H1 (cell line): ENCODE data around the gene ASCL5. TPM values are rescaled to one million over a fixed set of nuclear protein-coding genes. Genes with fewer than 3 reads are reported as not detected.

Experiments used
- ATF3 ChIP-seq: IDR thresholded peaks from 2 replicates; pipeline ENCODE4 v1.6.1; 2011; ENCODE audit warnings: low read depth, mild to moderate bottlenecking, low read length; ENCODE audit not compliant: insufficient read depth
- BRCA1 ChIP-seq: IDR thresholded peaks from 2 replicates; pipeline ENCODE4 v1.6.1; 2012; ENCODE audit warnings: low read depth, low read length, improper control_type of control experiment
- CBX8 ChIP-seq: fragments of 300-800, 300-1000 bp; sonication (generic); IDR thresholded peaks from 2 replicates; pipeline ENCODE4 v1.7.1; 2016; ENCODE audit warnings: low read depth, low read length, borderline replicate concordance
- CHD2 ChIP-seq: IDR thresholded peaks from 2 replicates; pipeline ENCODE4 v1.6.1; 2012; ENCODE audit warnings: low read length, improper control_type of control experiment
- CREB1 ChIP-seq: IDR thresholded peaks from 2 replicates; pipeline ENCODE4 v1.6.1; 2012; ENCODE audit warnings: inconsistent platforms
- EZH2 ChIP-seq: fragments of 200-600 bp; sonication (generic); IDR thresholded peaks from 2 replicates; pipeline ENCODE4 v1.7.1; 2012; ENCODE audit warnings: low read depth, mild to moderate bottlenecking, moderate library complexity, low read length, inconsistent platforms; ENCODE audit not compliant: severe bottlenecking
- POLR2A ChIP-seq, 2 experiments: IDR thresholded peaks; 1 replicate in 1 of 2; 2 replicates in 1 of 2; pipeline ENCODE4 v1.6.1; 2011; ENCODE audit warnings: low read depth in 2 of 2, low read length in 2 of 2, mild to moderate bottlenecking in 2 of 2; ENCODE audit errors: control extremely low read depth in 1 of 2
- RBBP5 ChIP-seq: IDR thresholded peaks from 2 replicates; pipeline ENCODE4 v1.7.1; 2012; ENCODE audit warnings: low read depth, mild to moderate bottlenecking, inconsistent platforms, low read length, moderate library complexity, borderline replicate concordance
- RFX5 ChIP-seq: IDR thresholded peaks from 2 replicates; pipeline ENCODE4 v1.6.1; 2011; ENCODE audit warnings: low read depth, low read length, improper control_type of control experiment, borderline replicate concordance
- SIX5 ChIP-seq: IDR thresholded peaks from 2 replicates; pipeline ENCODE4 v1.6.1; 2011; ENCODE audit warnings: mild to moderate bottlenecking, low read depth, low read length
- polyA plus RNA-seq, 7 experiments: library from polyadenylated mRNA; depleted of rRNA in 3 of 7; stranded (reverse) in 5 of 7; unstranded in 2 of 7; fragments of >200 nt in 5 of 7; fragments of 200-250 nt in 2 of 7; gene quantifications; 1 replicate in 5 of 7; 2 replicates in 1 of 7; 4 replicates in 1 of 7; pipeline versions ENCODE4 v1.2.1 to v1.2.3, GENCODE V29; 2011 to 2013; ENCODE audit warnings: missing spikeins in 2 of 7, mixed read lengths in 2 of 7
- total RNA-seq: library from RNA; stranded (reverse); fragmentation: NEBNext Ultra II Directional; extraction: Animal tissue kit (Norgen Biotek cat#: 25700); gene quantifications from 2 replicates; pipeline ENCODE4 v1.2.1, GENCODE V29; 2021
- TF ChIP-seq, protein P1 (sequence below): fragments of 300-600 bp; sonication (generic); IDR thresholded peaks from 2 replicates; pipeline ENCODE4 v1.7.1; 2012; ENCODE audit warnings: low read length, moderate library complexity, mild to moderate bottlenecking, inconsistent platforms; ENCODE audit not compliant: insufficient replicate concordance
- TF ChIP-seq, protein P2 (sequence below): IDR thresholded peaks from 2 replicates; pipeline ENCODE4 v1.6.1; 2012; ENCODE audit warnings: inconsistent platforms

Gene ASCL5
- total and polyA plus RNA-seq, 2 of the 8 experiments (the other 6 are each of a cell fraction or from before 2014, with no cell fraction given), result 0.29 to 0.41 TPM

DNA sequence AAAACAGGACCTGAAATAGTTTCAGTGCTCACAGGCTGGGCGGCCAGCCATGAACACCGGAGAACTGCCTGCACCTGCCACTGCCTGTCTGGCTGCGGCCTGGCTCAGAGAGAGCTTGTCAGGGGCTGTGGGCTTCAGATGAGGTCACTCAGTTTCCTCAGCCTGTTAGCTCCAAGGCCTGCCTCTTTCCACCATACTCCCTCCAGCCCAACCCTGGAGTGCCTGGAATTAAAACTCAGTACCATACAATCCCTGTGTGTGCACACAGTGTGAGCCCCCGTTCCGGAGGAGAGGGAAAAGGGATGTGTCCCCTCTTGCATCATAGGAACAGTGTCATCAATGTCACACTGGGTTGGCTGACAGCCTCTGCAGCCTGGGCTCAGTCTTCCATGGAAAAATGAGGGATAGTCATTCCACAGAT lies 30.9 kb downstream of the ASCL5 start (continued):
- TF ChIP-seq, protein P1, sequence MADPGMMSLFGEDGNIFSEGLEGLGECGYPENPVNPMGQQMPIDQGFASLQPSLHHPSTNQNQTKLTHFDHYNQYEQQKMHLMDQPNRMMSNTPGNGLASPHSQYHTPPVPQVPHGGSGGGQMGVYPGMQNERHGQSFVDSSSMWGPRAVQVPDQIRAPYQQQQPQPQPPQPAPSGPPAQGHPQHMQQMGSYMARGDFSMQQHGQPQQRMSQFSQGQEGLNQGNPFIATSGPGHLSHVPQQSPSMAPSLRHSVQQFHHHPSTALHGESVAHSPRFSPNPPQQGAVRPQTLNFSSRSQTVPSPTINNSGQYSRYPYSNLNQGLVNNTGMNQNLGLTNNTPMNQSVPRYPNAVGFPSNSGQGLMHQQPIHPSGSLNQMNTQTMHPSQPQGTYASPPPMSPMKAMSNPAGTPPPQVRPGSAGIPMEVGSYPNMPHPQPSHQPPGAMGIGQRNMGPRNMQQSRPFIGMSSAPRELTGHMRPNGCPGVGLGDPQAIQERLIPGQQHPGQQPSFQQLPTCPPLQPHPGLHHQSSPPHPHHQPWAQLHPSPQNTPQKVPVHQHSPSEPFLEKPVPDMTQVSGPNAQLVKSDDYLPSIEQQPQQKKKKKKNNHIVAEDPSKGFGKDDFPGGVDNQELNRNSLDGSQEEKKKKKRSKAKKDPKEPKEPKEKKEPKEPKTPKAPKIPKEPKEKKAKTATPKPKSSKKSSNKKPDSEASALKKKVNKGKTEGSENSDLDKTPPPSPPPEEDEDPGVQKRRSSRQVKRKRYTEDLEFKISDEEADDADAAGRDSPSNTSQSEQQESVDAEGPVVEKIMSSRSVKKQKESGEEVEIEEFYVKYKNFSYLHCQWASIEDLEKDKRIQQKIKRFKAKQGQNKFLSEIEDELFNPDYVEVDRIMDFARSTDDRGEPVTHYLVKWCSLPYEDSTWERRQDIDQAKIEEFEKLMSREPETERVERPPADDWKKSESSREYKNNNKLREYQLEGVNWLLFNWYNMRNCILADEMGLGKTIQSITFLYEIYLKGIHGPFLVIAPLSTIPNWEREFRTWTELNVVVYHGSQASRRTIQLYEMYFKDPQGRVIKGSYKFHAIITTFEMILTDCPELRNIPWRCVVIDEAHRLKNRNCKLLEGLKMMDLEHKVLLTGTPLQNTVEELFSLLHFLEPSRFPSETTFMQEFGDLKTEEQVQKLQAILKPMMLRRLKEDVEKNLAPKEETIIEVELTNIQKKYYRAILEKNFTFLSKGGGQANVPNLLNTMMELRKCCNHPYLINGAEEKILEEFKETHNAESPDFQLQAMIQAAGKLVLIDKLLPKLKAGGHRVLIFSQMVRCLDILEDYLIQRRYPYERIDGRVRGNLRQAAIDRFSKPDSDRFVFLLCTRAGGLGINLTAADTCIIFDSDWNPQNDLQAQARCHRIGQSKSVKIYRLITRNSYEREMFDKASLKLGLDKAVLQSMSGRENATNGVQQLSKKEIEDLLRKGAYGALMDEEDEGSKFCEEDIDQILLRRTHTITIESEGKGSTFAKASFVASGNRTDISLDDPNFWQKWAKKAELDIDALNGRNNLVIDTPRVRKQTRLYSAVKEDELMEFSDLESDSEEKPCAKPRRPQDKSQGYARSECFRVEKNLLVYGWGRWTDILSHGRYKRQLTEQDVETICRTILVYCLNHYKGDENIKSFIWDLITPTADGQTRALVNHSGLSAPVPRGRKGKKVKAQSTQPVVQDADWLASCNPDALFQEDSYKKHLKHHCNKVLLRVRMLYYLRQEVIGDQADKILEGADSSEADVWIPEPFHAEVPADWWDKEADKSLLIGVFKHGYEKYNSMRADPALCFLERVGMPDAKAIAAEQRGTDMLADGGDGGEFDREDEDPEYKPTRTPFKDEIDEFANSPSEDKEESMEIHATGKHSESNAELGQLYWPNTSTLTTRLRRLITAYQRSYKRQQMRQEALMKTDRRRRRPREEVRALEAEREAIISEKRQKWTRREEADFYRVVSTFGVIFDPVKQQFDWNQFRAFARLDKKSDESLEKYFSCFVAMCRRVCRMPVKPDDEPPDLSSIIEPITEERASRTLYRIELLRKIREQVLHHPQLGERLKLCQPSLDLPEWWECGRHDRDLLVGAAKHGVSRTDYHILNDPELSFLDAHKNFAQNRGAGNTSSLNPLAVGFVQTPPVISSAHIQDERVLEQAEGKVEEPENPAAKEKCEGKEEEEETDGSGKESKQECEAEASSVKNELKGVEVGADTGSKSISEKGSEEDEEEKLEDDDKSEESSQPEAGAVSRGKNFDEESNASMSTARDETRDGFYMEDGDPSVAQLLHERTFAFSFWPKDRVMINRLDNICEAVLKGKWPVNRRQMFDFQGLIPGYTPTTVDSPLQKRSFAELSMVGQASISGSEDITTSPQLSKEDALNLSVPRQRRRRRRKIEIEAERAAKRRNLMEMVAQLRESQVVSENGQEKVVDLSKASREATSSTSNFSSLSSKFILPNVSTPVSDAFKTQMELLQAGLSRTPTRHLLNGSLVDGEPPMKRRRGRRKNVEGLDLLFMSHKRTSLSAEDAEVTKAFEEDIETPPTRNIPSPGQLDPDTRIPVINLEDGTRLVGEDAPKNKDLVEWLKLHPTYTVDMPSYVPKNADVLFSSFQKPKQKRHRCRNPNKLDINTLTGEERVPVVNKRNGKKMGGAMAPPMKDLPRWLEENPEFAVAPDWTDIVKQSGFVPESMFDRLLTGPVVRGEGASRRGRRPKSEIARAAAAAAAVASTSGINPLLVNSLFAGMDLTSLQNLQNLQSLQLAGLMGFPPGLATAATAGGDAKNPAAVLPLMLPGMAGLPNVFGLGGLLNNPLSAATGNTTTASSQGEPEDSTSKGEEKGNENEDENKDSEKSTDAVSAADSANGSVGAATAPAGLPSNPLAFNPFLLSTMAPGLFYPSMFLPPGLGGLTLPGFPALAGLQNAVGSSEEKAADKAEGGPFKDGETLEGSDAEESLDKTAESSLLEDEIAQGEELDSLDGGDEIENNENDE, result no peak
- TF ChIP-seq CREB1 (no peak), CBX8 (no peak), EZH2 (no peak), ATF3 (no peak), SIX5 (no peak), POLR2A (IDR thresholded peaks at IDR 0.05; ENCODE audit: control extremely low read depth in 1 of 2, low read depth in 2 of 2, low read length in 2 of 2) (no peak), CHD2 (no peak), RBBP5 (no peak), RFX5 (no peak), BRCA1 (no peak)
- TF ChIP-seq, protein P2, sequence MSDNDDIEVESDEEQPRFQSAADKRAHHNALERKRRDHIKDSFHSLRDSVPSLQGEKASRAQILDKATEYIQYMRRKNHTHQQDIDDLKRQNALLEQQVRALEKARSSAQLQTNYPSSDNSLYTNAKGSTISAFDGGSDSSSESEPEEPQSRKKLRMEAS, result no peak
